Epidermal melanocyte (primary cell): ENCODE data around the gene CXCL8.
"Not testable (repeated sequence)": the region's sequence is repeated elsewhere in the genome, so short reads cannot be mapped to it uniquely, and the experiment has no call there.

Source experiments
- DNase-seq: peaks from one replicate; pipeline ENCODE4 v3.0.0; 2011; ENCODE audit warnings: low spot score; ENCODE audit not compliant: insufficient read length

CXCL8 gene

DNA sequence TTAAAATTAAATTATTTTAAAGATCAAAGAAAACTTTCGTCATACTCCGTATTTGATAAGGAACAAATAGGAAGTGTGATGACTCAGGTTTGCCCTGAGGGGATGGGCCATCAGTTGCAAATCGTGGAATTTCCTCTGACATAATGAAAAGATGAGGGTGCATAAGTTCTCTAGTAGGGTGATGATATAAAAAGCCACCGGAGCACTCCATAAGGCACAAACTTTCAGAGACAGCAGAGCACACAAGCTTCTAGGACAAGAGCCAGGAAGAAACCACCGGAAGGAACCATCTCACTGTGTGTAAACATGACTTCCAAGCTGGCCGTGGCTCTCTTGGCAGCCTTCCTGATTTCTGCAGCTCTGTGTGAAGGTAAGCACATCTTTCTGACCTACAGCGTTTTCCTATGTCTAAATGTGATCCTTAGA is at the start of gene CXCL8:
Gene CXCL8 (plus strand): TSS at position 217 of the 426 bp plus-strand sequence. CDS start 90 bp downstream, at position 307.
- no peak for DNase-seq

DNA sequence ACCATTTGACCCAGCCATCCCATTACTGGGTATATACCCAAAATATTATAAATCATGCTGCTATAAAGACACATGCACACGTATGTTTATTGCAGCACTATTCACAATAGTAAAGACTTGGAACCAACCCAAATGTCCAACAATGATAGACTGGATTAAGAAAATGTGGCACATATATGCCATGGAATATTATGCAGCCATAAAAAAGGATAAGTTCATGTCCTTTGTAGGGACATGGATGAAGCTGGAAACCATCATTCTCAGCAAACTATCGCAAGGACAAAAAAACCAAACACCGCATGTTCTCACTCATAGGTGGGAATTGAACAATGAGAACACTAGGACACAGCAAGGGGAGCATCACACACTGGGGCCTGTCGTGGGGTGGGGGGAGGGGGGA is 49.2 kb upstream of the CXCL8 start:
- not testable (repeated sequence) for DNase-seq

DNA sequence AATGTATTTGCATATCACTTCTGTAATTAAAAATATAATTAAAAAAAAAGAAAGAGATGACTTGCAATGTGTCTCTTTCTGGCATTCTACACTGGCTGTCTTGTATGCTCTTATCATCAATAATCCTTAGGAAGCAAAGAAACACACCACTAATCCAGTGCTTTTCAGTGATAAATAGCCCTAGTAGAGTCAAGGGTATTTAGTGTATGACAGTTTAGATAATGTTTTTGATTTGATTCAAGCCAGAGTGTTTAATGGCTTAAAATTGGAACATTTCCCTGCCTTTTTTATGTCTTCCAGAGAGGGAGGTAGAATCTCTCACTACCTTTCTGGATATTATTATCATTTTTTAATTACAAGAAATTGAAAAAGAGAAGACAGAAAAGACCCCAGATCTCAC is 48.6 kb upstream of the CXCL8 start:
- no peak for DNase-seq

DNA sequence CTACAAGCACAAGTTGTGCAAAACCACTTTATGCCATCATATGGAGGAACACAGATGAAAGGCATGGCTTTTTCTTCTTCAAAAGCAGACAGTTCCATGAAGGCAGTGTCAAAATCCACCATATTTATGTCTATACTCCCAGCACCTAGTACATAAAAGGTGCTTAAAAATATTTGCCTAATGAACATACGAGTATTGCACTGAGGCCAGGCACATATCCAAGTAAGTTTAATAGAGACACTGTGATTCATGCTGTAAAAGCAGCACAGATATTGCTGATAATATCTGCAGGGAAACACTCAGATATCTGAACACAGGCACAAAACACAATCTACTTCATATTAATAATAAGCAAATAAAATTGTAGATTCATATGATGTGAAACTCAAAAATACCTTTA is 48.1 kb upstream of the CXCL8 start:
- no peak for DNase-seq

DNA sequence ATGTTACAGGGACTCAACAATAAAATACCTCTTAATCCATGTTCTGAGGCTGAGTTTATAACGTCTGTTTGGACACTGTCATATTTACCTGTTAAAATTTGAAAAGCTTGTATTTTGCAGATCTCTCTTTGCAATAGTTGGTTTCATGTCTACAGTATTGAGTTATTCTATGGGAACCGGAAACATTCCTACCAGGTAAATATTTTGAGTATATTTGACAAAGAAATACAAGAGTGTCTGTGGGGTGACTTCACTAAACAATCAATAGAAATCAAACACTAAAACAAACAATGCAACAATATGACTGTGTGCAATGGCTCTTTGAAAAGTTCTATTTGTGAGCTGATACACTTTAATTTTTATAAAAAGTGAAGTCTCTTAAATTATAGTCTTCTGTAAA is 47.7 kb upstream of the CXCL8 start:
- DNase-seq = no peak

DNA sequence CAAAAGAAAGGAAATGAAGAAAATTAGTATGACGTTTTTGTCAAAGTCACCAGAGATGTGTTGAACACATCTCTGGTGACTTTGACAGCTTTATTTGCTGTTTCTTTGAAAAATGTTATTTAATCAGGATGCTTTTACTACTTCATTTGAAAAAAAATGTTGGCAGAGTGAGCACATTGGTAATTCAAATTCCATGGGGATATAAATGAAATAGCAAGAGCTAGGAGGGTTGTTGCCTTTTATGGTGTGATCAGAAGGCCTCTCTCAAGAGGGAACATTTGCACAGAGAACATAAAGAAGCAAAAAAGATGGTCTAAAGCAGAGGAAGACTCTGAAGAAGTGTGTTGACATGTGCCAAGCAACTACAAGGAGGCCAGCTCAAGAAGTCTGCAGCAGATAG is 46.6 kb upstream of the CXCL8 start:
- no peak for DNase-seq

DNA sequence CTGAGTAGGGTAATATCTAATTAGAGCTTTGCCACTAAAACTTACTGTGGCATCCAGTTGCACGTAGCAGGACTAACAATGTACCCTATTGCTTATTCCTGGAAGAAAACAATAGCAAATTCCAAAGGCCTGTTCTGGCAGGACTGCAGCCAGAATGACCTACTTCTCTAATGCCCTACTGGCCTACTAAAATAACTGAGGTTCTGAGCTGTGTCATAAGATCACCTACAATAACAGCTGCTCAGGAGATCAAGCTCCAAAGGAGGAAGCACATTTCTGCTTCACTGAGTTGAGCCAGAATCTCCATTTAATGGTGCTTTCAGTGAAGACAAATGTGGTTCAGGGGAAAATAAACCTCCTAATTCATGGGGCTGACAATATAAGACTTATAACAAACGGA is 42.2 kb upstream of the CXCL8 start:
- peak; percentile 23 for DNase-seq

DNA sequence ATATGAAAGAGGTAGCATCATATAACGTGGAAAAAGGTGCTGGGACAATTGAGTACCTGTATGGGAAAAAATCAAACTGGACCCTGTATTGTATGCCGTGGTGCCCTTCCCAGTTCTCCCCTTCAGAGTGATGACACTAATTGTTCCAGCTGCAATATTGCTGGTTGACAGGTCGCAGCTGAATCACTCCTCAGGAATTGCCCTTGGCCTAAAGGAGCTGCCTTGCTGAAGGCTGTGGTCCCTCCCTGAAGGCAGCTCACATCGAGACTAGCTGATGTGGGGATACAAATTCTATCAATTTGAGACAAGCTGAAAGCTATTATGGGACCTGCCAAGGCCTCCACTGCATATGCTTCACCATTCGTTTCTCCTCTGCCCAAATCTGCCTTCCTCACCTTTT is 39.3 kb upstream of the CXCL8 start:
- no peak for DNase-seq

DNA sequence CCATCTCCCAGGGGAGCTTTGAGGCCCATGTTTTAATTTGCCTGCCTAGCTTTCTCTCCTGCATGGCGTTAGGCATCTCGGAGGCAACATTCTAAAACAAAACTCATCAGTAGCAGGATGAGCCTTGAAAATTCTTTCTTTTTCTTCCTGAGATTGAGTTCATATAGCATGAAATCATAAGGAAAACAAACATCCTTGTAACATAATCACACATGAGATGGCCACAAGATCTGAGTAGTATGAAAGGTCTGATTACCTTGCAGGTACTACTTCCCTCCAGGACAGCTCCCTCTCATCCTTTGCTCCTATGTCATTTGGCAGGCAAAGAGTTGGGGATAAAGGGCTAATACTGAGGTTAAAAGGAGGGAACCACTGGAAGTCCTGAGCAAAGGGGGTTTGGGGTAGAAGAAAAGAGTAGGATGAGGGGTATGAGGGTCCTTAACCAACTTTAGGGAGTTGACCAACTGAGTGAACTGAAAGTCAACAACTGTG is 37.5 kb upstream of the CXCL8 start:
- DNase-seq = no peak

DNA sequence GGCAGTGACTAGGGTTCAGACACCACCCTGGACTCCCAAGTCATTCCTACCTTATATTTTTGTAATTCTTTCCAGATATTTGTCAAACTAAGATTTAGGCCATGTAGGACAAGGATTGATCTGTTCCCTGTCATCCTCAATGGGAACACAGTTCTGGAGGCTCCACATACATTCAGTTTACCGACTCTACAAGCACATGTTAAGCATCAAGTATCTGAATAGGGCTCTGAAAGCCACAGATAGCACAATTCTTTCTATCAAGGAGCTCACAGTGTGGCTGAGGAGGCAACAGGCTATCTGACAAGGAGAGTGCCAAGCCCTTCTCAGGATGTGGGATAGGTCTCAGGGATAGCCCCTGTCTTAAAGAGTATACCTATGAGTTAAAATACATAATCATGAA is 37.0 kb upstream of the CXCL8 start:
- no peak for DNase-seq

DNA sequence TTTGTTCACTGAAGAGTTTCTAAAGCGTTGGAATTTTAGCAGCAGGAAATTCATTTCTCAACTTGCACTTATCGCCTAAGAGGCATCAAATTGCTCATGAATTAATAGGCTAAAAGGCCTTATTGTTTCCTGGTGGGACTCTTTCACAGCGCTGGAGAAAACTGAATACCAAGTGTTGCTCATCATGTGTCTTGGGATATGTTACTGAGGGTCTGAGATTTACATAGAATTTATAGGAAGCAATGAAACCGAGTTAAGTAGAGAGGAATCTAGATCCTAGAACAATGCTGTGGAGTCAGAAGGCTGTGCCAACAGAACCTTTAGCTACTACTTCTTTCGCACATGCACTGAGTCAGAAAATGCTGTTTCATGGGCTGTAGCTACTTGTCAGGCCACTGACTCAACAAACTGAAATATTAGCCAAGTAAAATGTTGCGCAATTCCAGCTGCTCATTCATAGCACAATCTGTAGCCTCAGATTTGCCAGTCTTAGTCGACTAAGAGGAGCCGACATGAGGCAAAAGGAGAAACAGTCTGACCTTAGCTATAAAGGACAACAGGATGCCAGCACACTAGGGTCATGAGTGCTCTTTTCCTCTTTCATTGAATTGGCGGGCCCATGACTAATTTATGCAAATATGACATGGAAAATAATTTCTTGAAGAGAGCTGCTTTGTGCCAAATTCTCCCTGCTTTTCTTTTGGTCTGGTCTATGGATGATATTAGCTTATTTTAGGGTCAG is 35.9 kb upstream of the CXCL8 start:
- peak; percentile 50 for DNase-seq

DNA sequence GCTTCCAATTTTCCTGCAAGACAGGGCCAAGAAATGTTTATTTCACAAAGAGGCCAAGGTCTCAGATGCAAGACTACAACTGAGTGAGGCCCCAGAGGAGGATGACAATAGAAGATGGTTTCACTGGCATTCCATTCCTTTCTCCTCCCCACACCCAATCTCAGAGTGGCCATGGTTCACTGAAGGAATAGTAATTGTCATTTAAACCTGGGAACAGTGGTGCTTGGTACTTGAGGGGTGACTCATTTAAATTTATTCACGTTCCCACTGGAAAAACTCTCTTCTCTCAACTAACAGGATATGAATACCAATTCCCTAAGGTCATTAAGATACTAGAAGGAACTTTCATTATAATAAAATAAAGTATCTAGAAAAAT is 35.3 kb upstream of the CXCL8 start:
- DNase-seq = no peak

DNA sequence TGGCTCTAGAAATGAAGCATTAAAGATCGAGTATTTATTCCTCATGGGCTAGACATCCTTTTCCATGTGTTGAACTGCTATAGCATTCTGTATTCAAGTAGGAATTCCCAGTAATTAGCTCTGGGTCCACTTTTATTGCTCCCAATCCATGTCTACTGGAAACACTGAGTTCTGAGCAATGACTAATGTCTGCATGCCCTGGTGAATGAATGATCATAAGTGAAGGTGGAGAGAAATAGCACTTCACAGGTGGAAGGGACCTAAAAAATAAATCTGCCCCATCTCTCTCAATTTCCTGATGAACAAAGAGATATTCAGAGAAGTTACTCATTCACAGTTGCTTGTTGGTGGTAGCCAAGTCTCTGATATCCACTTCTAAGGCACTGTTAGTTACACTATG is 34.6 kb upstream of the CXCL8 start:
- no peak for DNase-seq

DNA sequence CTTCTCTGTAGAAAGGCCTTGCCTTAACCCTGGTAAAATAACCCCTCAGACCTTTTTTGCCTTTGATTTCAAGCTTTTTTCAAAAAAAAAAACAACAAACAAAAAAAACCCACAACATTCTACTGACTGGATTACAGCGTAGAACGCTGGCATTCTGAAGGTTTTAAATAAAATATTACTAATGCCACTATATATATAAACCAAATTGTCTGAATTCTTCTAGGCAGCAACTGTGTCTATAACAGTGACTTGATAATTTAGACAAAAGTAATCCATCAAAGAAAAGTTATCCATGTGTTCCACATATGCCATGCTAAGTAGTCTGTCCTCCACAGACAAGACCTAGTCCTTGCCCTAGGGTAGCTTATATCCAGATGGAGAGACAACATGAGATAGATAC is 33.6 kb upstream of the CXCL8 start:
- DNase-seq = no peak

DNA sequence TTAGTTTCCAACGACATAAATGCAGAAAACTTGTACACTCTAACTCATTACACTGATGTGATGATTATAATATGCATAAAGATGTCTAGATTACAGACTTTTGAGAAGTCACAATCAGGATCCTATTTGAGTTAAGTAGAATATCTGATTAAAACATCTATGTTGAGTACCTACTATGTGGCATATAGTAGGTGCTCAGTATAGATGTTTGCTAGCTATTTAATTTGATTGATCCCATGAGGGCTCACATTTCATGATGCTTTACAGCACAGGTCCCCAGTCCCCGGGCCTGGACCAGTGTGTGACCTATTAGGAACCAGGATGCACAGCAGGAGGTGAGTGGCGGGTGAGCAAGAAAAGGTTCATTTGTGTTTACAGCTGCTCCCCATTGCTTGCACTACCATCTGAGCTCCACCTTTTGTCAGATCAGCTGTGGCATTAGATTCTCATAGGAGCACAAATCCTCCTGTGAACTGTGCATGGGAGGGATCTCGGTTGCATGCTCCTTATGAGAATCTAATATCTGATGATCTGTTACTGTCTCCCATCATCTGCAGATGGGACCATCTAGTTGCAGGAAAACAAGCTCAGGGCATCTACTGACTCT is 33.0 kb upstream of the CXCL8 start:
- no peak for DNase-seq

DNA sequence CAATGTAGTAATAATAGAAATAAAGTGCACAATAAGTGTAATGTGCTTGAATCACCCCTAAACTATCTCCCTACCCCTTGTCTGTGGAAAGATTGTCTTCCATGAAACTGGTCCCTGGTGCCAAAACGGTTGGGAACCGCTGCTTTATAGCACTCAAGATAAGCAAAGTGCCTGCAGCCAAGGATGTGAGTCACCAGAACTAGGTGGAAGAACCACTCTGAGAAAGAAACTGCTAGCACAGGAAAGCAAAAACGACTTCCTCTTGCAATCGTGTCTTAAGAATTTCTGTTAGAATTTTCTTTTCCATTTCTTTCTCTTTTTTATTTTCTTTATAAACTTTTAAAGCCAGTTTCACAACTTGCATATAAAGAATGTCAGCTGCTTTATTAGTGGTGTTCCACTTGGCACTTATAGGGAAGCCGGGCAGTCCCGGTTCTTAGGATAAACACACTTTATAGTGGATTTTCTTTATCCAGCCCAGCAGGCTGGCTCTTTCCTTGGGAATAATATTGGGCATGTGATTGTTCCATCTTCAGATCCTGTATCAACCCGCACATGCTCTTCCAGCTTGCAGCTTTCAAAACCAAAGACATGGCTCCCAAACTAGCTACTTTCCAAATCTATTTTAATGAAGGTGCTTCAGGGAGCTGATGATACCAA is 32.3 kb upstream of the CXCL8 start:
- no peak for DNase-seq

DNA sequence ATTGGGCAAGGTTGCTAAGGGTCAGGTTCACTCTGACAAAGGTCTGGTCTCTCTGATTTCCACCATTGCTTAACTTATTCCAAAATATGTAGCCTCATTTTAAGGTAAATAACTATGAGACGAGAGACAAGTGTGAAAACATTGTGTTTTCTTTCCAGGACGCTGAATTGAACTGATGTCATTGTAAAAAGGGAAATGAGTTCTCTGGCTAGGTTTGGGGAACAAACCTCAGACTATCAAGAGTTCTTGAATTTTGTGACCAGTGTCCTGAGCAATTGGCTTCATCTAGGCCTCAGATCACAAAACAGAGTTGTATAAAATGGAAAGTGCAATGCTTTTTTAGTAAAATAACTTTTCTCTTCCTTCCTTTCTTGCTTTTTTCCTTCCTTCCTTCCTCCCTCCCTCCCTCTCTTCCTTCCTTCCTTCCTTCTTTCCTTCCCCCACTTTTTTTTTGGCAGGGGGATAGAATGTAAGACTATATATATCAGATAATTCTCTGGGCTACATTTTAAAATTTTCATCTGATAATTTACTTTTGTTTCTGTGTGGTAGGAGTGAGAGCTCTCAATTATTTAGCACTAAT is 30.8 kb upstream of the CXCL8 start:
- DNase-seq = no peak

DNA sequence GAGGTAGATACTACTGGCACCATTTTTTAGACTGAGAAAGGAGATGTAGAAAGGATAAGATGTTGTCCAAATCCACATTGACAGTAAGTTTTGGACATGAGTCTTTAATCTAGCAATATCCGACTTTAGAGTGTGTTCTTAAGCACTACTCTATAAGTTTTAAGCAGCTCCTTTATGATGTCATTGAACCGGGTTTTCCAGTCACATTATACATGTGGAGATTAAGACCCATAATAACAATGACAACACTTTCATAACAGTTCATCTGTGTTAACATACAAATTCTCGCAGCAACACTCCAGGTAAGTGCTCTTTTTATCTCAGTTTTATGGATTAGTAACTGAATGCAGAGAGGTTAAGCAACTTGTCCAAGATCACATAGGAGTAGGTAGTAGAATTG is 30.3 kb upstream of the CXCL8 start:
- no peak for DNase-seq

DNA sequence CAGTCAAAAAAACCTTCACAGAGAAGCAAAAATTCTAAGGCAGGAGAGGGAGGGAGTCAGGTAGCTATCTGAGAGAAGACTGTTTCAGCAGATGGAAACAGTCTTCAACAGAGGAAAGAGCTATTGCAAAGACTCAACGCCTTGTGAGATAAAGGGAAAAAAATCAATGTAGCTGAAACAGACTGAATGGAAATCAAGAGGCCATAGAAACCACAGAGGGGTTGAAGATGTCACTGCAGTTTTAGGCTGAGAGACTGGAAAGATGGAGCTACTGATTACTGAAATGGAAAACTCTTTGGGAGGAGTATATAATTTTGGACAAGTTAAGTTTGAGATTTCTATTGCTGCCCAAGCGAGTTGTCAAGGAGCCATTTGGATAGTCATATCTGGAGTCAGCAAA is 28.4 kb upstream of the CXCL8 start:
- DNase-seq = no peak

DNA sequence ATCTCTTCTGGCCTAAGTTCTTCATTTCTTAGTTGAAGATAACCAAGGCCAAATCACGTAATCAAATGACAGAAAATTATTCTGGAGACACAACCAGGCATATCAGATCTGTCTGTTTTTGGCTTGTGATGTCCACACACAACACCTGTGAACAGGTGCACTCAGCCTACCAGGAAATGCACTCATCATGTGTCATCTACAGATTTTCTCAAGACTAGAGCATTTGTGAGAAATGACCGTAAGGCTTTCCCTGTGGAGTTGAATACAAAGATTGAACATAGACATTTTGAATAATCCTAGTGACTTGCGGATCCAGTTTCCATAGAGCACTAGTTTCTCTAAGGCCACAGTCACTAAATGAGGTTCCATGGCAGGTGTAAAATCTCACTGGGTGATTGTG is 26.7 kb upstream of the CXCL8 start:
- DNase-seq = no peak

DNA sequence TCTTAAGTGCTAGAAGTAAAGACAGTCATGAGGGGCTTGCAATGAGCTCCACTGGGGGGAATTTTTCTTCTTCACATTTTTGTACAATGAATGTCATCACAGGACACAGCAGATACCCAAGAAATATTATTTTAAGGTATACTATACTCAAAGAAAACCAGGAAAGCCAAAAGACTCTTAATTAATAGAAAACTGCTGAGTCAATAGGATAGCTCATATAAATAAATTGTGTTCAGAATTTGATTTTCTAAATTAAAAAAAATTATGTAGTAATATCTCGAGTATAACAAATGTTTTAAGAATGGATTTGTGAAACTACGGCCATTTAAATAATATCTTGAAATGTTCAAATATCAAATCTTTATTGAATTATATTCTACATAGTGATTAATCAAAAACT is 25.7 kb upstream of the CXCL8 start:
- DNase-seq = no peak

DNA sequence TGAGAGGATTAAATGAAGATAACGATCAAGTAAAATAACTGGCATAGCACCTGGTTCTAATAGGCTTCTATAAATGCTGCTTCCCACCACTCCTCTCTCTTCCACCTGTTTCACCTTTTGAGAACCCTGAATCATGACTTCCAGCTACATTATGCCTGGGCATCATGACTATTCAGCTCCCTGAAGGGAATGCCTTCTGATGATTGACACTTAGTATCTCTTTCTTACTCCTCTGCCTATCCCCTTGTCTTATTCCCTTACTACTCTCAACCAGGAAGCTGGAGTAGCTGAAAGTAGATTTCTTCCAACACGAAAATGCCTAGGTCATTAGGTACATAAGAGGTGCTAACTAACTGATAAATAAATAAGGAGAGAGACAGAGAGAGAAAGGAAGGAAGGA is 24.7 kb upstream of the CXCL8 start:
- no peak for DNase-seq
